Measurements from ENCODE around the gene IL12RB2. TPM values are rescaled to one million over a fixed set of nuclear protein-coding genes. Genes with fewer than 3 reads are reported as not detected.

IL12RB2 gene
- total RNA-seq, 4 donors from 2014 or later, result 0.87 to 6.5 (median 1.7) TPM

DNA sequence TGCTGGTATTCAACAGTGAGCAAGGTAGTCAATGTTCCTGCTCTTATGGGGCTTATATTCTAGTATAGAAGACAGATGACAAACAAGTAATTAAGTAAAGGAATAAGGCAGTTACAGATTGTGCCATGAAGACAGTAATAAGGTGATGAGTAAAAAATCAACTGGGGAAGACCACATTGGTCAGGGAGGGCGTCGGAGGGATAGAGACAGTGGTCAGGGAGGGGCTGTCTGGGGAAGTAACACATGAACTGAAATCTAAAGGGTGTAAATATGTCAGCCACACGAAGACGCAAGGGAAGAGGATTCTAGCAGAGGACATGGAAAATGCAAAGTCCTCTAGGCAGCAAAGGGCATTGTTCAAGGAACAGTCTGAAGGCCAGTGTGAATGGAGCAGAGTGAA, 10.1 kb downstream of the IL12RB2 start:
- no peak for DNase-seq (ENCODE audit: low spot score in 2 of 2)
- no peaks in the 10 kb centered on the region for H3K4me1 ChIP-seq
- 89 to 91% methylated on average over 4 of the region's 4 CpGs for WGBS, 2 donors
- peaks cover 0 to 6% of the 10 kb centered on the region in 2 donors for H3K27me3 ChIP-seq
- H3K36me3 ChIP-seq, result no peaks in the 10 kb centered on the region
- no peak overlapping the region for H3K4me3 ChIP-seq
- no peak for TF ChIP-seq POLR2A (IDR thresholded peaks at IDR 0.05)
- TF ChIP-seq, protein P1, sequence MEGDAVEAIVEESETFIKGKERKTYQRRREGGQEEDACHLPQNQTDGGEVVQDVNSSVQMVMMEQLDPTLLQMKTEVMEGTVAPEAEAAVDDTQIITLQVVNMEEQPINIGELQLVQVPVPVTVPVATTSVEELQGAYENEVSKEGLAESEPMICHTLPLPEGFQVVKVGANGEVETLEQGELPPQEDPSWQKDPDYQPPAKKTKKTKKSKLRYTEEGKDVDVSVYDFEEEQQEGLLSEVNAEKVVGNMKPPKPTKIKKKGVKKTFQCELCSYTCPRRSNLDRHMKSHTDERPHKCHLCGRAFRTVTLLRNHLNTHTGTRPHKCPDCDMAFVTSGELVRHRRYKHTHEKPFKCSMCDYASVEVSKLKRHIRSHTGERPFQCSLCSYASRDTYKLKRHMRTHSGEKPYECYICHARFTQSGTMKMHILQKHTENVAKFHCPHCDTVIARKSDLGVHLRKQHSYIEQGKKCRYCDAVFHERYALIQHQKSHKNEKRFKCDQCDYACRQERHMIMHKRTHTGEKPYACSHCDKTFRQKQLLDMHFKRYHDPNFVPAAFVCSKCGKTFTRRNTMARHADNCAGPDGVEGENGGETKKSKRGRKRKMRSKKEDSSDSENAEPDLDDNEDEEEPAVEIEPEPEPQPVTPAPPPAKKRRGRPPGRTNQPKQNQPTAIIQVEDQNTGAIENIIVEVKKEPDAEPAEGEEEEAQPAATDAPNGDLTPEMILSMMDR (IDR thresholded peaks at IDR 0.05), result no peak
- no peak for TF ChIP-seq EP300 (IDR thresholded peaks at IDR 0.05)
- H3K9me3 ChIP-seq, result no peaks in the 10 kb centered on the region
- no peak overlapping the region for H3K27ac ChIP-seq

DNA sequence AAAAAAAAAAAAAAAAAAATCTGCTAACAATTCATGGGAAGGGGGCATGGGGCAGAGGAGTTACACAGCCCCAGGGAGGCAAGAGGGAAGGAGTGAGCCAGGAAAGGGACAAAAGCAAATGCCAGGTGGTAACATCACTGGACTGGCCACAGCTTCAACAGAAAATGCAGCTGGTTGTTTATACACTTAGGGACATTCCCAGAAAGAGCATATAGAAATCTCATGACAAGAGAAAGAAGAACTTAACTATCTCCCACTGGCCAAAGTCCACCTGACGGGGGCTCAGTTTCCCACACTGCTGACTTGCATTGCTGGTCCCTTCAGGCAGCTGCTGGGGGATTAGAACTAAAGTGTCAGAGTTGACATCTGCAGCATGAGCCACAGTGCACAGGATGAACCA, 14.8 kb downstream of the IL12RB2 start:
- H3K36me3 ChIP-seq, result no peaks in the 10 kb centered on the region
- WGBS, 2 donors, result 88 to 90% methylated on average over 1 of the region's 1 CpG
- TF ChIP-seq, protein P1 (IDR thresholded peaks at IDR 0.05), result no peak
- TF ChIP-seq EP300 (IDR thresholded peaks at IDR 0.05) (no peak), POLR2A (IDR thresholded peaks at IDR 0.05) (no peak)
- DNase-seq (ENCODE audit: low spot score in 2 of 2), result no peak
- H3K9me3 ChIP-seq, result no peaks in the 10 kb centered on the region
- no peaks in the 10 kb centered on the region for H3K4me1 ChIP-seq
- no peak overlapping the region for H3K4me3 ChIP-seq
- no peaks in the 10 kb centered on the region for H3K27me3 ChIP-seq
- no peak overlapping the region for H3K27ac ChIP-seq

- no peak for DNase-seq (ENCODE audit: low spot score in 2 of 2)
- Histone ChIP-seq H3K27ac (no peak overlapping the region), H3K4me3 (no peak overlapping the region), H3K4me1 (no peaks in the 10 kb centered on the region), H3K9me3 (no peaks in the 10 kb centered on the region), H3K27me3 (no peaks in the 10 kb centered on the region), H3K36me3 (no peaks in the 10 kb centered on the region)
- TF ChIP-seq, protein P1 (IDR thresholded peaks at IDR 0.05), result no peak
- TF ChIP-seq POLR2A (IDR thresholded peaks at IDR 0.05) (no peak), EP300 (IDR thresholded peaks at IDR 0.05) (no peak)
- WGBS, 2 donors, result 95% methylated on average over 3 of the region's 3 CpGs
Observed at GRCh38 chr1:67323087-67323486, 15.4 kb downstream of the IL12RB2 start.

DNA sequence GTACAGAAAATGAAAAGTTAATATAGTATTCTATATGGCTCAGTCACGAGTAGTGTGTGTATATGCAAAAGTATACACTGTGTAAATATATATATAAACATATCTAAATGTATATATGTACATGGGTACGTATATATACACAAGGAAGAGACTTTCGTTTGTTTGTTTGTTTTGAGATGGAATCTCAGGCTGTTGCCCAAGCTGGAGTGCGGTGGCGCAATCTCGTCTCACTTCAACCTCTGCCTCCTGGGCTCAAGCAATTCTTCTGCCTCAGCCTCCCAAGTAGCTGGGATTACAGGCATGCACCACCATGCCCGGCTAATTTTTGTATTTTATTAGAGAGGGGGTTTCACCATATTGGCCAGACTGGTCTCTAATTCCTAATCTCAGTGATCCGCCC, 16.4 kb downstream of the IL12RB2 start:
- DNase-seq (ENCODE audit: low spot score in 2 of 2), result no peak
- H3K27me3 ChIP-seq, result no peaks in the 10 kb centered on the region
- no peak for TF ChIP-seq POLR2A (IDR thresholded peaks at IDR 0.05)
- H3K4me3 ChIP-seq, result no peak overlapping the region
- H3K36me3 ChIP-seq, result no peaks in the 10 kb centered on the region
- no peak overlapping the region for H3K27ac ChIP-seq
- H3K4me1 ChIP-seq, result no peaks in the 10 kb centered on the region
- WGBS, 2 donors, result 92 to 94% methylated on average over 8 of the region's 8 CpGs
- no peaks in the 10 kb centered on the region for H3K9me3 ChIP-seq

GRCh38 chr1:67327864-67328466, 20.3 kb downstream of the IL12RB2 start:
- 71 to 75% methylated on average over 3 of the region's 3 CpGs for WGBS, 2 donors
- H3K4me3 ChIP-seq, result no peak overlapping the region
- H3K27me3 ChIP-seq, result no peaks in the 10 kb centered on the region
- no peak overlapping the region for H3K27ac ChIP-seq
- DNase-seq (ENCODE audit: low spot score in 2 of 2), result no peak
- no peaks in the 10 kb centered on the region for H3K36me3 ChIP-seq
- no peaks in the 10 kb centered on the region for H3K4me1 ChIP-seq
- H3K9me3 ChIP-seq, result no peaks in the 10 kb centered on the region
- TF ChIP-seq, protein P1 (IDR thresholded peaks at IDR 0.05), result no peak
- TF ChIP-seq POLR2A (IDR thresholded peaks at IDR 0.05) (no peak), EP300 (IDR thresholded peaks at IDR 0.05) (no peak)

Measured in tibial nerve (tissue), 4 donors.